Bronchial epithelial cell (primary cell): ENCODE data around the gene ARID5B. TPM values are rescaled to one million over a fixed set of nuclear protein-coding genes. Genes with fewer than 3 reads are reported as not detected.

Source experiments
- DNase-seq: peaks from one replicate; pipeline ENCODE4 v3.0.0-alpha.2; 2010; ENCODE audit warnings: low read depth
- FAIRE-seq: peaks from 2 replicates; lab custom pipeline; 2011; peaks lifted over from hg19 to GRCh38; lab: Jason Lieb, UNC
- H3K27me3 ChIP-seq: 2 replicates; pipeline ENCODE4 v1.5.1; 2011; ENCODE audit warnings: low read length; ENCODE audit not compliant: control insufficient read depth, insufficient read depth
- H3K36me3 ChIP-seq: 2 replicates; pipeline ENCODE4 v1.5.1; 2011; ENCODE audit warnings: low read length; ENCODE audit not compliant: control insufficient read depth, insufficient read depth
- H3K4me3 ChIP-seq: 2 replicates; pipeline ENCODE4 v1.5.1; 2011; ENCODE audit warnings: mild to moderate bottlenecking, low read depth, low read length, control low read depth
- CTCF ChIP-seq: IDR thresholded peaks from 2 replicates; pipeline ENCODE4 v1.5.1; 2011; ENCODE audit warnings: mild to moderate bottlenecking, moderate library complexity, low read length, control low read depth, inconsistent platforms; ENCODE audit not compliant: insufficient read depth, severe bottlenecking
- total RNA-seq: library from RNA; depleted of rRNA; stranded (reverse); fragments of >200 nt; gene quantifications from 2 replicates; pipeline ENCODE4 v1.2.1, GENCODE V29; 2014

ARID5B gene
- total RNA-seq, 1 donor from 2014 or later, result 7.1 TPM

DNA sequence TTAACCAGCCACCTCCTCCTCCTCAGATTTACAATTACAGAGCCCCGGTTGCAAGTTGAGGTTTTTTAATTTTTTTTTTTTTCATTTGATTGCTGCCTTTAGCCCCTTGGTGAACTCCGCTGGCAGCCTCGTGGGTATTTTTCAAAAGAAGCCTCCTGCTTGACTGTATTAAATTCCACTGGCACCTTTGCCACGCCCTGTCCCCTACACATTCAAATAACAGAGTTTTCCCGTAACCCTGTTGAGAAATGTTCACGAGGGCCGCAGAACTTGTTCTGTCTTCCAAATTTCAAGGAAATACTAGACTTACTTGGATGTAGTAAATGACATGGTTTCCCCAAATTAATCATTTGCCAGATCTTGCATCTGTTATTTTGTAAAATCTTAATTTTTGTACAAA lies 167.0 kb downstream of the ARID5B start:
- peaks cover 8% of the 10 kb centered on the region for H3K36me3 ChIP-seq
- FAIRE-seq, result no peak

DNA sequence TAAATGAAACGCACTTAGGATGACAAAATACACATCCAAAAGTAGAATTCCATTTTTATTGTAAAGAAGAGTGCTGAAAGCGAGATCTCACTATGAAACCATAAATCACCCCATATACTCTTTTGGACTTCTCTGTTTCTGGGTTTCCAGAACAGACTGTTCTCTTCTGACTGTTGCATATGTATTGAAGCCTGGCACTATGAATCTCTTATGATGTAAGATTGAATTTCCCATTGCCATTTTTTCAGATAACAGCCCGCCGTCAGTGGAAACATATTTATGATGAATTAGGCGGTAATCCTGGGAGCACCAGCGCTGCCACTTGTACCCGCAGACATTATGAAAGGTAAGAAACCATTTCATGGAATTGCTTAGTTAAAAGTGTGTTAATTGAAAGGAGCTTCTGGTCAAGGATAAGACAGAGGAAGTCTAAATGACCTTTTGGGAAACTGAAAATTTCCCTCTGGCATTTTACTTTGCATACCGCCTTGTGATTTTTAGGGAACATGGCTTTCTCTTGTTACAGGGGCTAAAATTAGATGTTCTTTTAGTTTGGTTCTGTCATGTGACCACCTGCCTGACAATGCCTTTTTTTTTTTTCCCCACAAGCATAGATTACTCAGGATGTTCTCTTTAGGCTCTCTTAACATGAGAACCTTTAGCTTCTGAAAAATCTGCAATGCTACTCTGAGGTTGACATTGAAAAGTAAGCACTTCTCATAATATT lies 168.1 kb downstream of the ARID5B start:
- H3K36me3 ChIP-seq, result peaks cover 8% of the 10 kb centered on the region
- no peak for TF ChIP-seq CTCF
- FAIRE-seq (no peak), DNase-seq (no peak)
- H3K27me3 ChIP-seq, result no peaks in the 10 kb centered on the region
- no peak overlapping the region for H3K4me3 ChIP-seq

More for the DNA sequence above, 167.0 kb downstream of the ARID5B start:
- no peak overlapping the region for H3K4me3 ChIP-seq
- no peak for TF ChIP-seq CTCF
- no peak for DNase-seq
- H3K27me3 ChIP-seq, result no peaks in the 10 kb centered on the region

DNA sequence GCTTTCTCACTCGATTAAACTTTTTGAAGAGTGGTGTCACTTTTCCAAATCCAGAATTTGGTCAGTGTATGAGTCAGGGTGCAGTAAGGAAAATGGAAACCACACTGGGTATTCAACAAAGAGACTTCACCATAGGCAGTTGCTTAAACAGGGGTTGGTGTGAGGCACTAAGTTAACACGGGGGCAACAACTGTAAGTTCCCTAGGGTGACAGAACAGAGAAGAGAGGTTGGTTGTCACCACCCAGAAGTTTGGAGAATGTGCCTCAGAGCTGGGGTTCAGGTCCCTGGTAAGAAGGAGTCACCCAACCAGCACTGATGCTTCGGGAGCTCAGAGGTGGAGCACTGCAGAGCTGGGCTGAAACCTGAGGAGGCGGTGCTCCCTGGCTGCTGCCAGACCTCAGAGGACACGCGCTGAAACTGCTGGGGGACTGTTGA lies 170.4 kb downstream of the ARID5B start:
- H3K36me3 ChIP-seq, result peaks cover 6% of the 10 kb centered on the region
- no peak for FAIRE-seq

GRCh38 chr10:62072901-62073300 lies 171.4 kb downstream of the ARID5B start:
- peaks cover 6% of the 10 kb centered on the region for H3K36me3 ChIP-seq
- no peak for FAIRE-seq
- TF ChIP-seq CTCF, result no peak

More for the DNA sequence above, 170.4 kb downstream of the ARID5B start:
- TF ChIP-seq CTCF, result no peak
- DNase-seq, result no peak
- H3K27me3 ChIP-seq, result no peaks in the 10 kb centered on the region
- no peak overlapping the region for H3K4me3 ChIP-seq

DNA sequence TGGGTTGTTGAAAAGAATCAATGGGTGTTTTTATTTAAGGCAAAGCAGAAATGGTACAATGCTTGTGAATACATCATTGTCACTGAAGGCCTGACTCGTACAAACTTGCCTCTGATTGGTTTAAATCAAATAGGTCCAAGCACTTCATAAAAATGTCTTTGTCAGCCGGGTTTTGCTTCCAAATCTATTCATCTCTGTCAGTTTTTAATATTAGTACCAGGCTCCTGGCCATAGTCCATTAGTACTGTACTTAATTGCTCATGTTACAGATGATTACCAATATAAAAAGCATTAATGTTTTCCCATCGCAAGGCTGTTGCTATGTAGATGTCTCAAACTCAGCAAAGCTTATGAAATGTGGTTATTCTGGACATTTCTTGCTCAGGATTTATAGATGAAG lies 171.9 kb downstream of the ARID5B start:
- no peak for FAIRE-seq
- TF ChIP-seq CTCF, result no peak
- Histone ChIP-seq H3K4me3 (no peak overlapping the region), H3K36me3 (peaks cover 6% of the 10 kb centered on the region), H3K27me3 (no peaks in the 10 kb centered on the region)
- DNase-seq, result no peak

More at GRCh38 chr10:62072901-62073300, 171.4 kb downstream of the ARID5B start:
- Histone ChIP-seq H3K4me3 (no peak overlapping the region), H3K27me3 (no peaks in the 10 kb centered on the region)
- no peak for DNase-seq

DNA sequence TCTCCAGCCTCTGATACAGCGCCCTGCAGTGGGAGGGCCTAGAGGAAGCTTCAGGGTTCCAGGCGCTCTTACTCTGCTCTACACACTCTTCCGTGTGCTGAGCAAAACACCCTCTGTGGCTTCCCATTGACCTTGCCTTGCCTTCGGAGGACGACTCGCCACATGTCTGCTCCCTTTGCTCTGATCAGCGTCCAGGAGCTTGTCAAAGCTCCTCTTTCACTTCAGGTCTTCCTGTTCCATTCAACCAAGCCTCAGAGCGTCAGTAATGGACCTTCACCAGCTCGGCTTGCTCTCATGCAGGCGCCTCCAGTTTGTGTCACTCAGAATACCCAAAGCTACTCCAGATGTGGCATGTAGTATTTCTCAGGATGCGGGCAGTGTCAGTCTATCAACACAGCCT lies 173.9 kb downstream of the ARID5B start:
- FAIRE-seq, result no peak
- no peak for DNase-seq
- Histone ChIP-seq H3K36me3 (peaks cover 8% of the 10 kb centered on the region), H3K27me3 (no peaks in the 10 kb centered on the region), H3K4me3 (no peak overlapping the region)
- no peak for TF ChIP-seq CTCF
